Osteoblast (primary cell): ENCODE results near the gene TTC28. TPM values are rescaled to one million over a fixed set of nuclear protein-coding genes. Genes with fewer than 3 reads are reported as not detected.
A peak's percentile ranks its signal among the peaks of the same experiment; 100 is the strongest.

Experiments
- DNase-seq: peaks from one replicate; pipeline ENCODE4 v3.0.0; 2011; ENCODE audit warnings: low spot score, mixed read lengths; ENCODE audit not compliant: insufficient read length; ENCODE audit errors: missing footprints
- H2AFZ ChIP-seq: 2 replicates; pipeline ENCODE4 v1.6.0; 2011; ENCODE audit warnings: mild to moderate bottlenecking, low read length
- H3K27ac ChIP-seq: 2 replicates; pipeline ENCODE4 v1.5.1; 2011; ENCODE audit warnings: mild to moderate bottlenecking, low read depth, low read length, moderate library complexity
- H3K27me3 ChIP-seq: 2 replicates; pipeline ENCODE4 v1.6.0; 2012; ENCODE audit warnings: mild to moderate bottlenecking, control low read depth, inconsistent platforms, low read length, moderate library complexity; ENCODE audit not compliant: insufficient read depth
- H3K36me3 ChIP-seq: 2 replicates; pipeline ENCODE4 v1.5.1; 2011; ENCODE audit warnings: mild to moderate bottlenecking, low read length, control low read depth, moderate library complexity; ENCODE audit not compliant: insufficient read depth
- H3K4me1 ChIP-seq: 2 replicates; pipeline ENCODE4 v1.5.1; 2011; ENCODE audit warnings: mild to moderate bottlenecking, low read length, control low read depth, moderate library complexity; ENCODE audit not compliant: insufficient read depth
- H3K4me2 ChIP-seq: 2 replicates; pipeline ENCODE4 v1.6.0; 2011; ENCODE audit warnings: mild to moderate bottlenecking, low read length; ENCODE audit not compliant: insufficient read depth
- H3K4me3 ChIP-seq: fragments of 200-600 bp; sonication (generic); 3 replicates; pipeline ENCODE4 v1.5.1; 2012; ENCODE audit warnings: mild to moderate bottlenecking, low read length, inconsistent platforms; ENCODE audit not compliant: insufficient read depth
- H3K79me2 ChIP-seq: 2 replicates; pipeline ENCODE4 v1.6.0; 2012; ENCODE audit warnings: mild to moderate bottlenecking, low read length, control low read depth, inconsistent platforms; ENCODE audit not compliant: insufficient read depth
- H3K9me3 ChIP-seq: 2 replicates; pipeline ENCODE4 v1.5.1; 2011; ENCODE audit warnings: low read depth, low read length, control low read depth
- H4K20me1 ChIP-seq: 2 replicates; pipeline ENCODE4 v1.6.0; 2012; ENCODE audit warnings: mild to moderate bottlenecking, low read length, control low read depth; ENCODE audit not compliant: insufficient read depth
- CTCF ChIP-seq: IDR thresholded peaks from 2 replicates; pipeline ENCODE4 v1.5.1; 2011; ENCODE audit warnings: mild to moderate bottlenecking, low read depth, low read length, moderate library complexity; ENCODE audit errors: extremely low read depth
- total RNA-seq: library from RNA; depleted of rRNA; stranded (reverse); fragments of >200 nt; gene quantifications from 2 replicates; pipeline ENCODE4 v1.2.3, GENCODE V29; 2012

Gene TTC28
- total RNA-seq, 1 donor: 48.1 TPM

GRCh38 chr22:28548406-28548805 lies 131.2 kb downstream of the TTC28 start:
- Histone ChIP-seq H3K79me2 (no peaks in the 10 kb centered on the region), H3K27me3 (no peaks in the 10 kb centered on the region), H3K9me3 (no peaks in the 10 kb centered on the region), H3K4me2 (no peak overlapping the region), H3K4me3 (no peak overlapping the region), H4K20me1 (no peaks in the 10 kb centered on the region), H3K27ac (no peak overlapping the region), H2AFZ (no peak overlapping the region), H3K4me1 (peaks cover 12% of the 10 kb centered on the region), H3K36me3 (no peaks in the 10 kb centered on the region)
- no peak for TF ChIP-seq CTCF
- no peak for DNase-seq

GRCh38 chr22:28547132-28547842 lies 132.4 kb downstream of the TTC28 start:
- peaks cover 12% of the 10 kb centered on the region for H3K4me1 ChIP-seq
- H2AFZ ChIP-seq: no peak overlapping the region
- no peak overlapping the region for H3K4me3 ChIP-seq
- no peaks in the 10 kb centered on the region for H3K9me3 ChIP-seq
- H3K36me3 ChIP-seq: no peaks in the 10 kb centered on the region
- DNase-seq: peak; percentile 58
- no peaks in the 10 kb centered on the region for H4K20me1 ChIP-seq
- H3K79me2 ChIP-seq: no peaks in the 10 kb centered on the region
- H3K27me3 ChIP-seq: no peaks in the 10 kb centered on the region
- H3K27ac ChIP-seq: no peak overlapping the region
- TF ChIP-seq CTCF: no peak
- peak overlapping the region; percentile 26 for H3K4me2 ChIP-seq

- Histone ChIP-seq H3K9me3 (no peaks in the 10 kb centered on the region), H3K79me2 (no peaks in the 10 kb centered on the region), H3K27me3 (no peaks in the 10 kb centered on the region), H2AFZ (no peak overlapping the region), H3K4me3 (no peak overlapping the region), H3K27ac (no peak overlapping the region), H3K36me3 (no peaks in the 10 kb centered on the region), H3K4me2 (no peak overlapping the region), H3K4me1 (peaks cover 12% of the 10 kb centered on the region), H4K20me1 (no peaks in the 10 kb centered on the region)
- DNase-seq: no peak
- TF ChIP-seq CTCF: no peak
These were observed 135.2 kb downstream of the TTC28 start for GRCh38 chr22:28544431-28544868.

- Histone ChIP-seq H3K79me2 (no peaks in the 10 kb centered on the region), H3K4me2 (no peak overlapping the region), H4K20me1 (no peaks in the 10 kb centered on the region), H3K4me1 (peaks cover 12% of the 10 kb centered on the region), H2AFZ (no peak overlapping the region), H3K4me3 (no peak overlapping the region), H3K9me3 (no peaks in the 10 kb centered on the region), H3K36me3 (no peaks in the 10 kb centered on the region), H3K27ac (no peak overlapping the region), H3K27me3 (no peaks in the 10 kb centered on the region)
- no peak for DNase-seq
- no peak for TF ChIP-seq CTCF
These were observed 136.5 kb downstream of the TTC28 start for GRCh38 chr22:28542980-28543621.
